ENCODE results near the gene CLEC1A. TPM values are rescaled to one million over a fixed set of nuclear protein-coding genes. Genes with fewer than 3 reads are reported as not detected.

CLEC1A gene, protein sequence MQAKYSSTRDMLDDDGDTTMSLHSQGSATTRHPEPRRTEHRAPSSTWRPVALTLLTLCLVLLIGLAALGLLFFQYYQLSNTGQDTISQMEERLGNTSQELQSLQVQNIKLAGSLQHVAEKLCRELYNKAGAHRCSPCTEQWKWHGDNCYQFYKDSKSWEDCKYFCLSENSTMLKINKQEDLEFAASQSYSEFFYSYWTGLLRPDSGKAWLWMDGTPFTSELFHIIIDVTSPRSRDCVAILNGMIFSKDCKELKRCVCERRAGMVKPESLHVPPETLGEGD
- not detected in 2 replicates for polyA plus RNA-seq (2011; rRNA removed)
- polyA minus RNA-seq (2011; rRNA and poly(A)+ RNA removed) = not detected in 2 replicates

- no peak for TF ChIP-seq CTCF (IDR thresholded peaks at IDR 0.05; ENCODE audit: low read depth, low read length)
- peaks cover 4% of the 10 kb centered on the region for H3K27me3 ChIP-seq (ENCODE audit: control insufficient read depth, insufficient read depth, low read length)
- no peak within 1 kb of the TSS for H3K4me3 ChIP-seq (ENCODE audit: low read depth, low read length)
- no peaks in the 10 kb centered on the region for H3K9me3 ChIP-seq (ENCODE audit: control insufficient read depth, insufficient read depth, low read length)
- POLR2A ChIA-PET = no interaction called here
- no peak within 1 kb of the TSS for H3K27ac ChIP-seq (ENCODE audit: low read depth, low read length)
- no peak for DNase-seq (ENCODE audit: low read depth, low spot score)
- CTCF ChIA-PET = interaction anchor here (0.6 to 0.7 kb wide), 2 partner anchors 64 to 137 kb away, joined by 3 read pairs; no protein-coding TSS in a partner anchor
These were observed at the start of gene CLEC1A for GRCh38 chr12:10098791-10099190. TSS of gene CLEC1A (minus strand) at chr12:10098985. CDS start at chr12:10098922, 63 bp downstream.

DNA sequence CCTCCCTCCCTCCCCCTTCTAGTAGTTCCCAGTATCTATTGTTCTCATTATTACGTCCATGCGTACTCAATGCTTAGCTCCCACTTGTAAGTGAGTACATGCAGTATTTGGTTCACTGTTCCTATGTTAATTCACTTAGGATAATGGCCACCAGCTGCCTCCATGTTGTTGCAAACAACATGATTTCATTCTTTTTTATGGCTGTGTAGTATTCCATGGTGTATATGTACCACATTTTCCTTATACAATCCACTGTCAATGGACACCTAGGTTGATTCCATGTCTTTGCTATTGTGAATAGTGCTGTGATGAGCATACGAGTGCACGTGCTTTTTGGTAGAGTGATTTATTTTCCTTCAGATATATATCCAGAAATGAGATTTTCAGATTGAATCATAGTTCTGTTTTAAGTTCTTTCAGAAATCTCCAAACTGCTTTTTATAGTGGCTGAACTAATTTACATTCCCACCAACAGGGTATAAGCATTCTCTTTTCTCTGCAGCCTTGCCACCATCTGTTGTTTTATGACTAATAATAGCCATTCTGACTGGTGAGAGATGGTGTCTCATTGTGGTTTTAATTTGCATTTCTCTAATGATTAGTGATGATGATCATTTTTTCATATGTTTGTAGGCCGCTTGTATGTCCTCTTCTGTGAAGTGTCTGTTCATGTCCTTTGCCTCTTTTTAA, 49.1 kb upstream of the CLEC1A start:
- POLR2A ChIA-PET = no interaction called here
- DNase-seq (ENCODE audit: low read depth, low spot score) = no peak
- no peak for TF ChIP-seq CTCF (IDR thresholded peaks at IDR 0.05; ENCODE audit: low read depth, low read length)

DNA sequence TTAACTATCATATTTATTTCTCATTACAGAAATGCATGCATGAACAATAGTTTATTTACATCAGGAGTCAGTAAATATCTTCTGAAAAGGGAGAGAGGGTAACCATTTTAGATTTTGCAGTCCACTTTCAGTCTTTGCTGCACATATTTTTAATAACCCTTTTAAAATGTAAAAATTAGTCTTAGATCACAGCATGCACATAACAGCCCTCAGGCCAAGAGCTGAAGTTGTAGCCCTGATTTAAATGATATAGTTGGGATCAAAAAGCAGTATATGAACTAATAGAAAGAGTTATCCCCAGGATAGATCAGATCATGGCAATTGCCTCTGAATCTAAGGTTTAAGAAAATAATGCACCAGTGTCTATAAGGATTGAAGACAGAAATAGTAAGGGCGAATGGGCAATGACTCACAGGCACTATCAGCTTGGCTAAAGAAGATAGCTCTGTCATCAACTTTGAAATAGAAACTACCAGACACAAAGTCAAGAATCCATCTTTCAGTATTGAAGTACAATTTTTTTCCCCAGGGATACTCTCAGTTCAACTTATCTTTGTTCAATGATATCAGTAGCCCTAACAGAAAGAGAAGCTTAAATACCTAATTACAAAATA, 44.3 kb upstream of the CLEC1A start:
- H3K4me3 ChIP-seq (ENCODE audit: low read depth, low read length) = no peak overlapping the region
- no peak for DNase-seq (ENCODE audit: low read depth, low spot score)
- no peak for TF ChIP-seq CTCF (IDR thresholded peaks at IDR 0.05; ENCODE audit: low read depth, low read length)
- POLR2A ChIA-PET = no interaction called here
- no peaks in the 10 kb centered on the region for H3K27me3 ChIP-seq (ENCODE audit: control insufficient read depth, insufficient read depth, low read length)
- no peak overlapping the region for H3K27ac ChIP-seq (ENCODE audit: low read depth, low read length)
- CTCF ChIA-PET = interaction anchor here (0.5 to 2.2 kb wide), 11 partner anchors 9 to 400 kb away, joined by 3 to 41 read pairs (median 8); no protein-coding TSS in a partner anchor
- H3K9me3 ChIP-seq (ENCODE audit: control insufficient read depth, insufficient read depth, low read length) = no peaks in the 10 kb centered on the region; the same call in 1 of the 2 replicates

More for the DNA sequence above, 49.1 kb upstream of the CLEC1A start:
- no peak overlapping the region for H3K4me3 ChIP-seq (ENCODE audit: low read depth, low read length)
- H3K27ac ChIP-seq (ENCODE audit: low read depth, low read length) = no peak overlapping the region
- CTCF ChIA-PET = interaction anchor here (0.6 to 1.4 kb wide), 2 partner anchors 84 to 405 kb away, joined by 4 to 7 read pairs; no protein-coding TSS in a partner anchor
- no peaks in the 10 kb centered on the region for H3K27me3 ChIP-seq (ENCODE audit: control insufficient read depth, insufficient read depth, low read length)
- H3K9me3 ChIP-seq (ENCODE audit: control insufficient read depth, insufficient read depth, low read length) = no peaks in the 10 kb centered on the region; the same call in 1 of the 2 replicates

DNA sequence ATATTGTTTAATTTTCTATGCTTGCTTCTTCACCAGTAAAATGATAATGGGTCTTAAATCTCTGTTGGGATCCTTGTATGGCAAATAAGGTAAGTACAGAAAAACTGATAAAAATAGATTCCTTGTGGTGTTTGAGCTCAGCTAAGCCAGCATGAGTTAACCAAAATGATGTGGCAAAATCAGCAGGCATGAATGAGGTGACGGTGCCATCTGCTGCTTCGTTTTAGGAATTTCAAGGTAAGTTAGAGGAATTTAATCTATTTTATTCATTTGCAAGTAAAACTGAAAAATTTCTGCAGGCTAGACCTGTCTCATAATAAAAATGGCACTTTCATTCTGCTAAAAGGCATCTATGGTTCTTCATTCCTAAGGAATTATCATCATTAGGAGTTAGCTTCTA, 41.2 kb upstream of the CLEC1A start:
- ChIA-PET POLR2A (no interaction called here), CTCF (interaction anchor here (0.5 to 4.0 kb wide), 26 partner anchors 9 to 1191 kb away, joined by 3 to 122 read pairs (median 5); partner anchors contain the start of genes CLEC12B and CLEC7A)
- no peak for DNase-seq (ENCODE audit: low read depth, low spot score)
- TF ChIP-seq CTCF (IDR thresholded peaks at IDR 0.05; ENCODE audit: low read depth, low read length) = peak; percentile 51
- no peak overlapping the region for H3K27ac ChIP-seq (ENCODE audit: low read depth, low read length)
- no peak overlapping the region for H3K4me3 ChIP-seq (ENCODE audit: low read depth, low read length)
- H3K9me3 ChIP-seq (ENCODE audit: control insufficient read depth, insufficient read depth, low read length) = no peaks in the 10 kb centered on the region; the same call in 1 of the 2 replicates
- no peaks in the 10 kb centered on the region for H3K27me3 ChIP-seq (ENCODE audit: control insufficient read depth, insufficient read depth, low read length)

Measured in AG04450 (cell line).